Lower leg skin (tissue), 3 donors: ENCODE data around the gene PSEN1.

Source experiments
- POLR2A ChIP-seq, 2 donors: fragments of 450-650 bp; IDR thresholded peaks; one replicate each; pipeline ENCODE4 v1.6.1; 2016 to 2017; ENCODE audit warnings: antibody characterized with exemption in 2 of 2, mild to moderate bottlenecking in 1 of 2, moderate library complexity in 1 of 2
- TF ChIP-seq, protein P1 (sequence below), 3 donors: fragments of 450-650 bp; IDR thresholded peaks; one replicate each; pipeline ENCODE4 v1.5.1; 2016; ENCODE audit warnings: antibody characterized with exemption in 3 of 3, mild to moderate bottlenecking in 3 of 3, moderate library complexity in 2 of 3

DNA sequence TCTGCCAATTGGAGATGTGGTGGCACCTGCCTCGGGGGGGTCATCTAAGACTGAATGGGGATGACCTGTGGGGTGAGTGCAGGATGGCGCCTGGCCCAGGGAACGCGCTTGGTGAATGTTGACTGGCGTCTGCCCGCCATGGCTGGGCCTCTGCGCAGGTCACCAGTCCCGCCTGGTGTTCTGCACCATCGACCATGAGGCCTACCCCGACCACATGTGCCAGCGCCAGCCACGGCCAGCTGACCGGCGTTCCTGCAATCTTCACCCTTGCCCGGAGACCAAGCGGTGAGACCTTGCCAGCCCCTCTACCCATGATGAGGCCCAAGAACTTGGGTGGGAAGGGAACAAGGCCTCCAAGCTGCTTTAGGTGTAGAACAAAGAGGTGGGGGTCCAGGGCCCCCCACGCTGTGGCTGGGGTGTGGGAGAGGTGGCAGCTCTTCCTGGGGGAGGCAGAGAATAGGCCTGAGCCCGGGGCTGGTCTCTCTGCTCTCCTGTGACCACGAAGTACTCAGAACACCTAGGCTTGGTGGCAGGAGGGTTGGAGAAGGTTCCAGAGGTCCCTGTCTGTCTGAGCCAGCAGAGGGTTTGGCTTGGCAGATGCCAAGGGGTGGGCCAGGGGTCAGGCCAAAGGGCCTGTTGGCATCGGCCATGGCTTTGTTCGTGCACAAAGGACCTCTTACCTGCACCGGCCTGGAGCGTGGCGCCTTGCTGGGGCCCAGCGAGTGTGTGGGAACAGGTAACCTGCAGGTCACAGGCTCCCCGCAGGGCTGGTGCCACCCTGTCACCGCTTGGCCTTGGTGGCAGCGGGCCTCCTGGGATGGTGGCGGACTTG, 116.4 kb downstream of the PSEN1 start:
- no peak for TF ChIP-seq POLR2A (IDR thresholded peaks at IDR 0.05)
- TF ChIP-seq, protein P1, sequence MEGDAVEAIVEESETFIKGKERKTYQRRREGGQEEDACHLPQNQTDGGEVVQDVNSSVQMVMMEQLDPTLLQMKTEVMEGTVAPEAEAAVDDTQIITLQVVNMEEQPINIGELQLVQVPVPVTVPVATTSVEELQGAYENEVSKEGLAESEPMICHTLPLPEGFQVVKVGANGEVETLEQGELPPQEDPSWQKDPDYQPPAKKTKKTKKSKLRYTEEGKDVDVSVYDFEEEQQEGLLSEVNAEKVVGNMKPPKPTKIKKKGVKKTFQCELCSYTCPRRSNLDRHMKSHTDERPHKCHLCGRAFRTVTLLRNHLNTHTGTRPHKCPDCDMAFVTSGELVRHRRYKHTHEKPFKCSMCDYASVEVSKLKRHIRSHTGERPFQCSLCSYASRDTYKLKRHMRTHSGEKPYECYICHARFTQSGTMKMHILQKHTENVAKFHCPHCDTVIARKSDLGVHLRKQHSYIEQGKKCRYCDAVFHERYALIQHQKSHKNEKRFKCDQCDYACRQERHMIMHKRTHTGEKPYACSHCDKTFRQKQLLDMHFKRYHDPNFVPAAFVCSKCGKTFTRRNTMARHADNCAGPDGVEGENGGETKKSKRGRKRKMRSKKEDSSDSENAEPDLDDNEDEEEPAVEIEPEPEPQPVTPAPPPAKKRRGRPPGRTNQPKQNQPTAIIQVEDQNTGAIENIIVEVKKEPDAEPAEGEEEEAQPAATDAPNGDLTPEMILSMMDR (IDR thresholded peaks at IDR 0.05) = no peak
